Stimulated activated CD4-positive, alpha-beta T cell treated with anti-CD3 and anti-CD28 coated beads, Interleukin-4, amount 100 ng/mL, for 4 hours (primary cell): Measurements from ENCODE around the gene NYNRIN.
"Not testable (repeated sequence)": the region's sequence is repeated elsewhere in the genome, so short reads cannot be mapped to it uniquely, and the experiment has no call there.

Experiments
- DNase-seq, 2 experiments: peaks; one replicate each; pipeline ENCODE4 v3.0.0-alpha.2; 2020

NYNRIN gene

GRCh38 chr14:24434676-24435075 lies 35.9 kb downstream of the NYNRIN start:
- no peak for DNase-seq

- no peak for DNase-seq
Measured at GRCh38 chr14:24435192-24435810, 36.5 kb downstream of the NYNRIN start.

GRCh38 chr14:24435998-24436354 lies 37.2 kb downstream of the NYNRIN start:
- no peak for DNase-seq

- peak in 1 of 2 experiments; percentile 28 for DNase-seq
Measured at GRCh38 chr14:24436355-24437019, 37.7 kb downstream of the NYNRIN start.

- no peak for DNase-seq
Measured at GRCh38 chr14:24437020-24437735, 38.4 kb downstream of the NYNRIN start.

- DNase-seq = no peak
Measured at GRCh38 chr14:24437736-24438067, 38.9 kb downstream of the NYNRIN start.

GRCh38 chr14:24438223-24439097 lies 39.7 kb downstream of the NYNRIN start:
- no peak for DNase-seq

- no peak for DNase-seq
Measured at GRCh38 chr14:24439257-24439656, 40.5 kb downstream of the NYNRIN start.

- DNase-seq = no peak
Measured at GRCh38 chr14:24439830-24440605, 41.2 kb downstream of the NYNRIN start.

GRCh38 chr14:24440606-24441399 lies 42.0 kb downstream of the NYNRIN start:
- no peak for DNase-seq

- no peak for DNase-seq
Measured at GRCh38 chr14:24441485-24441884, 42.7 kb downstream of the NYNRIN start.

GRCh38 chr14:24441904-24442239 lies 43.1 kb downstream of the NYNRIN start:
- DNase-seq = no peak

GRCh38 chr14:24442240-24443052 lies 43.6 kb downstream of the NYNRIN start, which contains the start of gene SDR39U1:
Gene SDR39U1, minus strand, starts transcription at chr14:24442776. Its CDS starts 7 bp downstream, at chr14:24442769.
- peak; percentile 87 to 98 for DNase-seq

GRCh38 chr14:24443053-24443665 lies 44.4 kb downstream of the NYNRIN start:
- DNase-seq = no peak

GRCh38 chr14:24450828-24451227 lies 52.0 kb downstream of the NYNRIN start:
- not testable (repeated sequence) for DNase-seq

GRCh38 chr14:24456980-24457379 lies 58.2 kb downstream of the NYNRIN start:
- DNase-seq = no peak

GRCh38 chr14:24458736-24459135 lies 59.9 kb downstream of the NYNRIN start:
- DNase-seq = no peak

- no peak for DNase-seq
Measured at GRCh38 chr14:24459331-24459730, 60.5 kb downstream of the NYNRIN start.

- no peak for DNase-seq
Measured at GRCh38 chr14:24461336-24461735, 62.5 kb downstream of the NYNRIN start.
